IPS DF 19.7 (cell line): Measurements from ENCODE around the gene SEC63.
"Not testable (repeated sequence)": the region's sequence is repeated elsewhere in the genome, so short reads cannot be mapped to it uniquely, and the experiment has no call there.

Experiments
- DNase-seq: peaks from one replicate; pipeline ENCODE4 v3.0.0-alpha.2; 2013; ENCODE audit warnings: low read depth, low spot score

The SEC63 gene

GRCh38 chr6:107957909-107958688, at the start of gene SEC63:
Gene SEC63 (minus strand): TSS chr6:107958208. CDS start chr6:107958009, 199 bp downstream.
- no peak for DNase-seq

- DNase-seq: no peak
Observed at GRCh38 chr6:108005961-108006360, 48.0 kb upstream of the SEC63 start.

GRCh38 chr6:108004861-108005260, 46.9 kb upstream of the SEC63 start:
- DNase-seq: no peak

GRCh38 chr6:108002365-108003221, 44.6 kb upstream of the SEC63 start:
- DNase-seq: no peak

DNA sequence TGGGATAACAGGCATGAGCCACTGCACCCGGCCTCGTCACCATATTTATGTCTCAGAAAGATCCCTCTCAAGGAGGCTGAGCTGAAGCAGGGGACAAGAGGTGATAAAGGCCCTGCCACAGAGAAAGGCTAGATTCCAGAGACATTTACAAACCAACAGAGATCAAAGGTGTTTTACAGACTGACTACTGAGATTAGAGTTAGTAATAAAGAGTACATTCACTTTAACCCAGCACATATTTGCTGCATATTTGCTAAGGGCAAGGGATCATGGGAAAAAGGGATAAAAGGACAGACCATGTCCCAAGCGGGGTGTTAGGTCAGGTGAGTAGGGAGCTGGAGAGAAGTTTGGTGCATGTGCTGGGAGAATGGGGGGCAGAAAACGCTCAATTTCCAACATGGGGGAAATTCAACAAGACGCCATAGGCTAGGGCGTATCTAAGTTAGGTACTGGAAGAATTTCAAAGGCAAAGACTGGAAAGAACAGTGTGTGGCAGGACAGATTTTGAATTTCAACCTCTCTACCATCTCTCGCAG, 43.8 kb upstream of the SEC63 start:
- DNase-seq: no peak

GRCh38 chr6:108000259-108000658, 42.3 kb upstream of the SEC63 start:
- DNase-seq: not testable (repeated sequence)

- no peak for DNase-seq
Observed at GRCh38 chr6:107999341-107999740, 41.3 kb upstream of the SEC63 start.

GRCh38 chr6:107991772-107992550, 34.0 kb upstream of the SEC63 start:
- DNase-seq: no peak

DNA sequence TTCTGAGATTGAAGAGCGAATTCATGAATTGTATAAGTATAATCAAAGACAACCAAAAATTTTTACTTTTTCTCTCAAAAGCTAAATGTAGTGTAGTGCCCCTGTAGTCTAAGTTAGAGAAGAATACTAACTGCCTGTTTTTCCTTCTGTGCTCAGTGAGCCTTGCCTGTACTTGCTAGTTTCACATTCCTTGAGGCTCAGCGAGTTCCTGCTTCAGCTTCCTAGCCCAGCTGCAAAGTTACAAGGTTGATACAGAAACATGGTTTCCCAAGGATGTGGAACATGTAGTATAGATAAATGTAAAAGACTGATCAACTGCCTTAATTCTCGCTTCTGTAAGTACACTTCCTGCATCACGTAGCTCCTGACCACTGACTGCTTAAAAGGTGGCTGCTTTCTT, 33.1 kb upstream of the SEC63 start:
- no peak for DNase-seq

DNA sequence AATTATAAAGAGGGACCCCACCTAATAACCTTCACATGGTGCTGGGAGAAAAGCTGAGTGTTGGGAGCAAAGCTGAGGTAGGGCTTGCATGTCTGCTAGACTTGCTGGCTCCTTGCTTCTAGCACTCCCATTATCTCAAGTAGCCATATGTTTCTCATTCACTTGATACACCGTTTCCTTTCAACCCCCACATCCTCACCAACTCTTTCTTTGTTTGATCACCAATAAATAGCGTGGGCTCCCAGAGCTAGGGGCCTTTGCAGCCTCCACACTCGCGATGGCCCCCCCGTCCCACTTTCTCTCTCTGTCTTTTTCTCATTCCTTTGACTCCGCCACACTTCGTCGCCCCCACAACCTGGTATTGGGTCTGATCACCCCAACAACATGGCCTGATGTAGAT, 32.6 kb upstream of the SEC63 start:
- DNase-seq: not testable (repeated sequence)

DNA sequence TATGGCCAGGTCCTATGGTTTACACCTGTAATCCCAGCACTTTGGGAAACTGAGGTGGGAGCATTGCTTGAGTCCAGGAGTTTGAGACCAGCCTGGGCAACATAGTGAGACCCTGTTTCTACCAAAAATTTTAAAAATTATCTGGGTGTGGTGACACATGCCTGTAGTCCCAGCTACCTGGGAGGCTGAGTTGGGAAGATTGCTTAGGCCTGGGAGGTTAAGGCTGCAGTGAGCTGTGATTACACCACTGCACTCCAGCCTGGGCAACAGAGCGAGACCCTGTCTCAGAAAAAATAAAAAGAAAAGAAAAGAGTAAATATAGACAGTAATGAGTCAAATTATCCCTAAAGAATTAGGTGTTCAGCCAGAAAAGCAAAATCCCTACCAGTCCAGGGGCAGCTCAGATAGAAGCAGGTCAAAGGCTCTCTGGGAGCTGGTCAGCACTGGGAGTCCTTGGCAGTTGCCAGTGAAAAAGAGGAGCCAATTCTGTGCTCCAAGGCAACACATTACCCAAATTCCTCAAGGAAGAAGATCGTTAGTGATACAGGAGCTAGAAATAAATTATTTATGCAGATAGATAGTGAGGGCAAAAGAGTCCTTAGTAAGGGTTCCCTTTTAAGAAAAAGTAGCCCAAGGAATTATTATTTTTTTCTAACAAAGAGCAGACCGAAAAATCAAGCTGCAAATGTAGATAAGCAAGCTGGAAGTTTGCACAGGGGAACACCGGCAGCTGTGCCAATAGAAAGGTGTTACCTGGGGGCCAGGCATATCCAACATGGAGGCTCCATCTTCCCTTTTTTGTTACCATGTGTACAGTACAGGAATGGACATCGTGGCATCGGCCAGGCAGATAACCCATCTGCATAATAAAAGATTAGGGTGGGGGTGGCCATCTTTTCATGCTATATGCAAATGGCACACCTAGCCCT, 31.4 kb upstream of the SEC63 start:
- DNase-seq: no peak

GRCh38 chr6:107988570-107988969, 30.6 kb upstream of the SEC63 start:
- no peak for DNase-seq

DNA sequence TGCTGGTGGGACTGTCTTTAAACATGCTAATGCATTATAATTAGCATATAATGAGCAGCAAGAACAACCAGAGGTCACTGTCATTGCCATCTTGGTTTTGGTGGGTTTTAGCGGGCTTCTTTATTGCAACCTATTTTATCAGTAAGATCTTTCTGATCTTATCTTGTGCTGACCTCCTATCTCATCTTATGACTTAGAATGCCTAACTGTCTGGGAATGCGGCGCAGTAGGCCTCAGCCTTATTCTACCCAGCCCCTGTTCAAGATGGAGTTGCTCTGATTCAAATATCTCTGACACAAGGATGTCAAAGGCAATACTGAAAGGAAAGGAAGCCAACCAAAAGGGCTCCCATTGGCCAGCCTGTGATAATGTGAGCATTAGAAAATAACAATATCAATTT, 29.8 kb upstream of the SEC63 start:
- DNase-seq: no peak

GRCh38 chr6:107985701-107986100, 27.7 kb upstream of the SEC63 start:
- DNase-seq: no peak

DNA sequence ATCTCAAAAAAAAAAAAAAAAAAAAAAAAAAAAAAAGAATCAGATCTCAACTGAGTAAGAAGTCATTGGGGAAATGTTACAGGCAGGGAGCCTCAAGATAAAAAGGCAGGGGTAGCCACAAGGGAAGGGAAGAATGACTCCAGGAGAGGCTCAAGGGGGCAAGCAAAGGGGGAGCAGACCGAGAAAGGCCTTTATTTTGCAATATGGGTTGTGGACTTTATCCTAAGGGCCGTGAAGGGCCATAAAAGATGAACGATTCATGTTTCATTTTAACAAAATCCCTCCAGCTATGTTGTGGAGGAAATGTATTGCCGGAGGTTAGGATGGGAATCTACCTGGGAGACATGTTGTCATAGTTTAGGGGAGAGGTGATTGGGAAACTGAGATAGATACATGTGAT, 25.8 kb upstream of the SEC63 start:
- DNase-seq: no peak

DNA sequence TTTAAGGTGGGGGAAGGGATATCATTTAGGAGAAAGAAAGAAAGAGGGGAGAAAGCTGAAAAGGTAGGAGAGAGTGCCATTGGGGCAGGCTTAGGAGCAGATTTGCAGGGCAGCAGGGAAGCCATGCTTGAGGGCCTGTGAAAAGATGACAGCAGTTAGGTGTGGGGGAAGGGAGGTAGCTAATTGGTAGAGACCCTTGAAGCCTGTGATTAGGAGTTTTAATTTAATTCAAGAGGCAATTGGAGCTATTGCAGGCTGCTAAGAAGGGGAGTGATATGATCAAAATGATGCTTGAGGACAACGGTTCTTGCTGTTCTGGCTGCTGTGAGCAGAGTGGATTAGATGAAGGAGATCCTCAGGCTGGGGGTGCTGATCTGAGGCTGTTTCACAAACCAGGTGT, 24.5 kb upstream of the SEC63 start:
- no peak for DNase-seq

GRCh38 chr6:107981695-107982094, 23.7 kb upstream of the SEC63 start:
- DNase-seq: no peak

GRCh38 chr6:107977283-107977682, 19.3 kb upstream of the SEC63 start:
- DNase-seq: no peak

GRCh38 chr6:107976155-107976783, 18.3 kb upstream of the SEC63 start:
- no peak for DNase-seq

- DNase-seq: no peak
Observed at GRCh38 chr6:107973594-107973993, 15.6 kb upstream of the SEC63 start.
